ENCODE measurements around the gene PHF10. TPM values are rescaled to one million over a fixed set of nuclear protein-coding genes. Genes with fewer than 3 reads are reported as not detected.
A peak's percentile ranks its signal among the peaks of the same experiment; 100 is the strongest.

The PHF10 gene
- total RNA-seq, 2 donors from 2014 or later, result 49.9 to 54.7 TPM

- Histone ChIP-seq H3K27ac (peak overlapping the region in 1 of 2 donors; percentile 99), H3K9me3 (no peaks in the 10 kb centered on the region), H3K4me3 (no peak overlapping the region), H3K4me1 (peaks cover 0 to 14% of the 10 kb centered on the region in 2 donors), H3K36me3 (no peaks in the 10 kb centered on the region), H3K27me3 (no peaks in the 10 kb centered on the region)
- no peak for DNase-seq (ENCODE audit: low spot score)
- no peak for TF ChIP-seq CTCF (IDR thresholded peaks at IDR 0.05)
Observed at GRCh38 chr6:169726049-169726400, 1.7 kb upstream of the PHF10 start.

GRCh38 chr6:169725125-169726048 is 1.1 kb upstream of the PHF10 start:
- no peaks in the 10 kb centered on the region for H3K9me3 ChIP-seq
- H3K36me3 ChIP-seq, result no peaks in the 10 kb centered on the region
- H3K27me3 ChIP-seq, result no peaks in the 10 kb centered on the region
- peak overlapping the region; percentile 69 to 76 for H3K4me3 ChIP-seq
- TF ChIP-seq CTCF (IDR thresholded peaks at IDR 0.05), result no peak
- peak; percentile 83 for DNase-seq (ENCODE audit: low spot score)
- H3K4me1 ChIP-seq, result peaks cover 0 to 14% of the 10 kb centered on the region in 2 donors
- peak overlapping the region; percentile 93 to 99 for H3K27ac ChIP-seq

DNA sequence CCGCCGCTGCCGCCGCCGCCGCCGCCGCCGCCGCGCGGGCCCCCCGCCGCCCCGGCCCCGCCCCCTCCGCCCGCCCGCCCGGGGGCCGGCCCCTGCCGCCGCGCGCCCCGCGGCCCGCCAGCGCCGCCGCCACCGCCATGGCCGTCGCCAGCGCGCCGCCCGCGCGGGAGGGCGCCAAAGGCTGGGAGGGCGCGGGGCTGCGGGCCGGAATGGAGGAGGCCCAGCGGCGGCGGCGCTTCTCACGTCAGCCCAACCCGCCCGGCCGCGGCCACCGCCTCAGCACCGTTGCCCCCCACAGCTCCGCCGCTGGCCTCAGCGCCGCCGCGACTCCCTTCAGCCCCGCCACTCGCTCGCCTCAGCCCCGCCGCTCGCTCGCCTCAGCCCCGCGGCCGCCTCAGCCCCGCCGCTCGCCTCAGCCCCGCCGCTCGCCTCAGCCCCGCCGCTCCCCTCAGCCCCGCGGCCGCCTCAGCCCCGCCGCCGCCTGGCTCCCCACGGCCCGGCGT is 258 bp downstream of the PHF10 start:
- Histone ChIP-seq H3K27me3 (no peaks in the 10 kb centered on the region), H3K4me1 (peaks cover 0 to 14% of the 10 kb centered on the region in 2 donors), H3K27ac (peak overlapping the region; percentile 74 to 76), H3K9me3 (no peaks in the 10 kb centered on the region), H3K36me3 (no peaks in the 10 kb centered on the region), H3K4me3 (peak overlapping the region; percentile 69 to 76)
- DNase-seq (ENCODE audit: low spot score), result no peak
- no peak for TF ChIP-seq CTCF (IDR thresholded peaks at IDR 0.05)

DNA sequence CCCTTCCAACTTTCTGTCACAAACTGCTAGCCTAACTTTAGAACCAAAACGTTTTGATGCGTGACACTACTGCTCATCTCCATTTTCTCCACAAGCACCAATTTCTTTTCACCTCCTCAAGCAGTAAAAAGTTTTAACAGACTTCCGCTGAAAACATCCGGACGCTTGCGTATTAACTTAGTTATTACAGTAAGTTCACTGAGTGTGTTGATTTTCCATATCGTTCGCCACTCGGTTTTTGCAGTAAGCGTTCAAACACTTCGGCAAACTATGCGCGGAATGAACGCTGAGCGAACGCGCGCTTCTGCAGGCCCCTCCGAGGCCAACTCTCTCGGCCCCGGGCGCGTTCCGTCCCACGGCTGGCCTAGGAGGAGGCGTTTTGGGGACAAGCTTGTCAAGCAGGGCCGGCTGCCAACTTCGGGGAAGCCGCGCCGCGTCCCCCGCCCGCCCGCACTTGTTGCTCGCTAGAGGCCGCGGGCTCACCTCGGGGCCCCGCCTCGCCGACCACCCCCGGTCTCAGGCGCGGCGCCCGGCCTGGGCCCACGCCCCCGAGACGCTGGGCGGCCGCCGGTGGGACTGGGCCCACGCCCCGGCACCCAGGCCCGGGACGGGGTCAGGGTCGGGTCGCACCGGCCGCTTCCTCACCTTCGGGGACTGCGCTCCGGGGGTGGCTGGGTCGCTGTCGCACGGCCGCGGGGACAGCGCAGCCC is 945 bp downstream of the PHF10 start:
- peak overlapping the region; percentile 65 to 72 for H3K4me3 ChIP-seq
- H3K27me3 ChIP-seq, result no peaks in the 10 kb centered on the region
- H3K36me3 ChIP-seq, result no peaks in the 10 kb centered on the region
- H3K27ac ChIP-seq, result peak overlapping the region; percentile 84 to 90
- peaks cover 0 to 14% of the 10 kb centered on the region in 2 donors for H3K4me1 ChIP-seq
- no peaks in the 10 kb centered on the region for H3K9me3 ChIP-seq
- peak; percentile 81 for DNase-seq (ENCODE audit: low spot score)
- no peak for TF ChIP-seq CTCF (IDR thresholded peaks at IDR 0.05)

DNA sequence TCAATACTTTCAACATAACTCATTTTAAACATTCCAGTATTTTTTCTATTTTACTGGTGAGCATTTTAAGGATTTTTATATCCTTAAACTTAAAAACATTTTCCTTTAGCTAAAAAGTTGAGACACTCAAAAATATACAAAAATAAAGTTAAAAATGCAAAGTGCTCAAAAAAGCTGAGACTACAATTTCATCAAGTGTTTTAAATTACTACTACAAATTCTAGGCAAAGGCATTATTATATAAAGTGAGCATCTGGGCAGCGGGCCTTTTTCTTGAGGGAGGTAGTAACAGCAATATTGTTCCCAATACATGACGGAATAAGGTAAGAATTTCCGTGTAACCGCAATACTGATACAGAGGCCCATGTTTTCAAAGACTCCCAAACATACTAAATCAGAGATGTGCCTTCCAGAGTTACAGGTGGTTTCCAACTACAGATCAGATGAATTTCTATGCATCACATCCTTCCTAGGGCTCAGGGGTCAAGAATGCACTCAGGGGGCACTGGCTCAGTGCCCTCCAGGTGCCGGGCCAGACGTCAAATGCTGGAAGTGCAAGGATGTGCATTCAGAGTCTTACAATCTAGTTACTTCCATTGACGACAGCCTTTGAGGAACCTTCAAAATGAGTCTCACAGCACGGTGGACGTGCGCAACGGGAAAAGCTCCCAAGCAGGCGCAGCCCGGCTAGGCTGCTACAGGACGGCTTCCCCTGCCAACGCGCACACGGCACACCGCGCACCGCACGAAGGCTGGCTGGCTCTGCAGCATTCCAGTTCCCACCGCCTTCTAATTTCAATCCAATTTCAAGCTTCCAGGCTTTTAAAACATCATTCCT is 1.7 kb downstream of the PHF10 start:
- peak overlapping the region; percentile 65 to 72 for H3K4me3 ChIP-seq
- H3K36me3 ChIP-seq, result peaks cover 2% of the 10 kb centered on the region
- no peaks in the 10 kb centered on the region for H3K27me3 ChIP-seq
- peaks cover 0 to 14% of the 10 kb centered on the region in 2 donors for H3K4me1 ChIP-seq
- H3K9me3 ChIP-seq, result no peaks in the 10 kb centered on the region
- H3K27ac ChIP-seq, result peak overlapping the region; percentile 84 to 90
- no peak for DNase-seq (ENCODE audit: low spot score)
- no peak for TF ChIP-seq CTCF (IDR thresholded peaks at IDR 0.05)
